GM12878 (cell line): ENCODE measurements around the gene ACTG1. TPM values are rescaled to one million over a fixed set of nuclear protein-coding genes. Genes with fewer than 3 reads are reported as not detected.

Experiments
- BCL3 ChIP-seq: IDR thresholded peaks from 2 replicates; pipeline ENCODE4 v1.6.1; 2011; ENCODE audit warnings: borderline replicate concordance, low read depth, mild to moderate bottlenecking, moderate library complexity, low read length; ENCODE audit not compliant: insufficient read depth, poor library complexity, severe bottlenecking
- CEBPB ChIP-seq, 2 experiments: fragments of 150-350 bp in 1 of 2; IDR thresholded peaks; 2 replicates each; pipeline ENCODE4 v1.6.1; 2012 to 2014; ENCODE audit warnings: low read depth in 2 of 2, low read length in 2 of 2, borderline replicate concordance in 1 of 2, inconsistent platforms in 1 of 2
- EED ChIP-seq: sonication (generic); IDR thresholded peaks from 2 replicates; pipeline ENCODE4 v1.6.1; 2016; ENCODE audit warnings: antibody characterized with exemption, low read depth
- EGR1 ChIP-seq, 2 experiments: IDR thresholded peaks; 1 replicate in 1 of 2; 2 replicates in 1 of 2; pipeline ENCODE4 v1.6.1; 2011 to 2012; ENCODE audit warnings: low read depth in 2 of 2, low read length in 2 of 2, borderline replicate concordance in 1 of 2, mild to moderate bottlenecking in 1 of 2, moderate library complexity in 1 of 2
- NR2C2 ChIP-seq: IDR thresholded peaks from 2 replicates; pipeline ENCODE4 v1.6.1; 2011; ENCODE audit warnings: borderline replicate concordance, low read depth; ENCODE audit not compliant: control insufficient read depth, insufficient read length
- PBX3 ChIP-seq: IDR thresholded peaks from 2 replicates; pipeline ENCODE4 v1.6.1; 2011; ENCODE audit warnings: mild to moderate bottlenecking, low read depth, low read length, moderate library complexity; ENCODE audit not compliant: insufficient replicate concordance
- STAT1 ChIP-seq: fragments of 450-650 bp; conservative IDR thresholded peaks from 2 replicates; pipeline ENCODE4 v1.6.1; 2014; ENCODE audit warnings: antibody characterized with exemption, mild to moderate bottlenecking
- USF2 ChIP-seq: IDR thresholded peaks from 2 replicates; pipeline ENCODE4 v1.6.1; 2011; ENCODE audit warnings: low read depth, low read length, improper control_type of control experiment, borderline replicate concordance
- ZNF592 ChIP-seq: fragments of 450-650 bp; IDR thresholded peaks from 2 replicates; pipeline ENCODE4 v1.6.1; 2017; ENCODE audit warnings: mild to moderate bottlenecking, moderate library complexity
- polyA plus RNA-seq, 11 experiments: library from polyadenylated mRNA; depleted of rRNA in 4 of 11; unstranded in 6 of 11; stranded (reverse) in 5 of 11; fragments of >200 nt; fragmentation: Nextera tagmentation in 4 of 11; fragmentation: Illumina TruSeq in 1 of 11; extraction: Ambion mirVana in 4 of 11; extraction: Trizol in 1 of 11; gene quantifications; 1 replicate in 1 of 11; 2 replicates in 10 of 11; pipeline versions ENCODE4 v1.2.1 to v1.2.3, GENCODE V29; 2011 to 2016; ENCODE audit warnings: inconsistent platforms in 2 of 11, missing spikeins in 2 of 11, low read depth in 1 of 11
- total RNA-seq, 4 experiments: library from RNA; depleted of rRNA in 3 of 4; stranded (reverse); fragments of >200 nt in 3 of 4; fragmentation: Illumina TruSeq in 1 of 4; extraction: Trizol in 1 of 4; gene quantifications; 2 replicates each; pipeline versions ENCODE4 v1.2.1 to v1.2.3, GENCODE V29; 2013 to 2021

Gene ACTG1
- total and polyA plus RNA-seq, 10 of the 15 experiments (the other 5 are each of a cell fraction or from before 2014, with no cell fraction given) = 810 to 6,105 (median 3,650) TPM

GRCh38 chr17:81520021-81520901 lies 7.7 kb upstream of the ACTG1 start (continued):
- TF ChIP-seq ZNF592 = no peak
- TF ChIP-seq PBX3 = no peak
- peak in 1 of 2 experiments; percentile 57; a peak in 1 of 3 replicates for TF ChIP-seq EGR1 (IDR thresholded peaks at IDR 0.05; ENCODE audit: borderline replicate concordance in 1 of 2, low read depth in 2 of 2, low read length in 2 of 2)
- TF ChIP-seq STAT1 = no peak
- peak; percentile 14 for TF ChIP-seq BCL3
- TF ChIP-seq NR2C2 = no peak
- no peak for TF ChIP-seq EED
- TF ChIP-seq USF2 = no peak
- TF ChIP-seq CEBPB (IDR thresholded peaks at IDR 0.05; ENCODE audit: borderline replicate concordance in 1 of 2, low read depth in 2 of 2, low read length in 2 of 2) = no peak
